WTC11 (cell line): ENCODE results near the gene SSU72. TPM values are rescaled to one million over a fixed set of nuclear protein-coding genes. Genes with fewer than 3 reads are reported as not detected.

ENCODE experiments used
- ATAC-seq: fragments of 200-7000 bp; cut with Tn5 transposase; 2 replicates; pipeline ENCODE4 v1.10.0; 2021; ENCODE audit warnings: mild to moderate bottlenecking, moderate library complexity
- CTCF ChIA-PET: fragments of 300-600 bp; sonication (Branson Sonifier 250); formaldehyde crosslinking; loops from one replicate; lab custom pipeline; 2021; ENCODE audit warnings: antibody characterized with exemption; lab: Charles Lee
- POLR2A ChIA-PET: fragments of 350-600 bp; sonication (Branson Sonifier 250); formaldehyde crosslinking; loops from one replicate; lab custom pipeline; 2021; ENCODE audit warnings: antibody characterized with exemption; lab: Charles Lee
- DNase-seq: peaks from one replicate; pipeline ENCODE4 v3.0.0; 2021; ENCODE audit warnings: low spot score
- H3K27ac Mint-ChIP-seq: 2 replicates; pipeline ENCODE4 v1.8.0; 2021; ENCODE audit warnings: mixed read lengths
- H3K27me3 Mint-ChIP-seq: 2 replicates; pipeline ENCODE4 v1.8.0; 2021; ENCODE audit warnings: low read depth, mild to moderate bottlenecking, moderate library complexity, mixed read lengths
- H3K36me3 Mint-ChIP-seq: 2 replicates; pipeline ENCODE4 v1.8.0; 2021; ENCODE audit warnings: mixed read lengths
- H3K4me1 Mint-ChIP-seq: 2 replicates; pipeline ENCODE4 v1.8.0; 2022; ENCODE audit warnings: mixed read lengths
- H3K4me3 Mint-ChIP-seq: 2 replicates; pipeline ENCODE4 v1.8.0; 2021; ENCODE audit warnings: mild to moderate bottlenecking, moderate library complexity, mixed read lengths
- H3K9me3 Mint-ChIP-seq: 2 replicates; pipeline ENCODE4 v1.8.0; 2021; ENCODE audit warnings: mixed read lengths
- CREM ChIP-seq: sonication (generic); formaldehyde crosslinking; IDR thresholded peaks from 2 replicates; pipeline ENCODE4 v1.8.1; 2022; ENCODE audit warnings: mild to moderate bottlenecking, missing genetic modification reagents, moderate library complexity
- EMX1 ChIP-seq: fragments of 250-450 bp; sonication (Bioruptor Pico); IDR thresholded peaks from 2 replicates; pipeline ENCODE4 v1.8.0; 2021; ENCODE audit warnings: mild to moderate bottlenecking
- KAT7 ChIP-seq: sonication (generic); formaldehyde crosslinking; IDR thresholded peaks from 2 replicates; pipeline ENCODE4 v1.8.1; 2023; ENCODE audit warnings: missing genetic modification reagents, mild to moderate bottlenecking, borderline replicate concordance
- NFYB ChIP-seq: sonication (generic); formaldehyde crosslinking; conservative IDR thresholded peaks from 2 replicates; pipeline ENCODE4 v1.8.0; 2022; ENCODE audit warnings: low read depth, missing genetic modification reagents
- SMAD3 ChIP-seq: sonication (generic); formaldehyde crosslinking; IDR thresholded peaks from 2 replicates; pipeline ENCODE4 v1.8.0; 2022; ENCODE audit warnings: missing genetic modification reagents, mild to moderate bottlenecking, borderline replicate concordance
- SP1 ChIP-seq: sonication (generic); formaldehyde crosslinking; conservative IDR thresholded peaks from 2 replicates; pipeline ENCODE4 v1.8.1; 2022; ENCODE audit warnings: missing genetic modification reagents
- ZNF138 ChIP-seq: sonication (generic); formaldehyde crosslinking; conservative IDR thresholded peaks from 2 replicates; pipeline ENCODE4 v1.8.1; 2022; ENCODE audit warnings: mild to moderate bottlenecking, moderate library complexity, missing genetic modification reagents
- total RNA-seq: library from RNA; stranded (reverse); gene quantifications from 3 replicates; pipeline ENCODE4 v1.2.3, GENCODE V29; 2021
- TF ChIP-seq, protein P1 (sequence below): sonication (generic); formaldehyde crosslinking; IDR thresholded peaks from 2 replicates; pipeline ENCODE4 v1.8.1; 2022; ENCODE audit warnings: missing genetic modification reagents, borderline replicate concordance
- TF ChIP-seq, protein P2 (sequence below): sonication (generic); formaldehyde crosslinking; IDR thresholded peaks from 2 replicates; pipeline ENCODE4 v1.8.0; 2022; ENCODE audit warnings: mild to moderate bottlenecking, missing genetic modification reagents
- TF ChIP-seq, protein P3 (sequence below): fragments of 250-450 bp; sonication (Bioruptor Pico); IDR thresholded peaks from 2 replicates; pipeline ENCODE4 v1.9.0; 2021; ENCODE audit warnings: mild to moderate bottlenecking
- TF ChIP-seq, protein P4 (sequence below): sonication (generic); formaldehyde crosslinking; IDR thresholded peaks from 2 replicates; pipeline ENCODE4 v1.8.0; 2023; ENCODE audit warnings: mild to moderate bottlenecking, missing genetic modification reagents
- TF ChIP-seq, protein P5 (sequence below): sonication (generic); formaldehyde crosslinking; IDR thresholded peaks from 2 replicates; pipeline ENCODE4 v1.8.1; 2022; ENCODE audit warnings: low read depth, missing genetic modification reagents, borderline replicate concordance
- TF ChIP-seq, protein P6 (sequence below): fragments of 250-450 bp; sonication (Bioruptor Pico); IDR thresholded peaks from 2 replicates; pipeline ENCODE4 v1.9.0; 2021; ENCODE audit warnings: moderate library complexity, mild to moderate bottlenecking, inconsistent platforms, borderline replicate concordance
- TF ChIP-seq, protein P7 (sequence below): fragments of 200-600 bp; IDR thresholded peaks from 2 replicates; pipeline ENCODE4 v1.8.0; 2022; ENCODE audit warnings: antibody characterized with exemption
- TF ChIP-seq, protein P8 (sequence below): sonication (generic); formaldehyde crosslinking; IDR thresholded peaks from 2 replicates; pipeline ENCODE4 v1.8.1; 2023; ENCODE audit warnings: mild to moderate bottlenecking, missing genetic modification reagents
- TF ChIP-seq, protein P9 (sequence below): sonication (generic); formaldehyde crosslinking; IDR thresholded peaks from 2 replicates; pipeline ENCODE4 v1.8.0; 2022; ENCODE audit warnings: mild to moderate bottlenecking, missing genetic modification reagents

SSU72 gene
- total RNA-seq, 1 experiment from 2014 or later: 158 TPM

DNA sequence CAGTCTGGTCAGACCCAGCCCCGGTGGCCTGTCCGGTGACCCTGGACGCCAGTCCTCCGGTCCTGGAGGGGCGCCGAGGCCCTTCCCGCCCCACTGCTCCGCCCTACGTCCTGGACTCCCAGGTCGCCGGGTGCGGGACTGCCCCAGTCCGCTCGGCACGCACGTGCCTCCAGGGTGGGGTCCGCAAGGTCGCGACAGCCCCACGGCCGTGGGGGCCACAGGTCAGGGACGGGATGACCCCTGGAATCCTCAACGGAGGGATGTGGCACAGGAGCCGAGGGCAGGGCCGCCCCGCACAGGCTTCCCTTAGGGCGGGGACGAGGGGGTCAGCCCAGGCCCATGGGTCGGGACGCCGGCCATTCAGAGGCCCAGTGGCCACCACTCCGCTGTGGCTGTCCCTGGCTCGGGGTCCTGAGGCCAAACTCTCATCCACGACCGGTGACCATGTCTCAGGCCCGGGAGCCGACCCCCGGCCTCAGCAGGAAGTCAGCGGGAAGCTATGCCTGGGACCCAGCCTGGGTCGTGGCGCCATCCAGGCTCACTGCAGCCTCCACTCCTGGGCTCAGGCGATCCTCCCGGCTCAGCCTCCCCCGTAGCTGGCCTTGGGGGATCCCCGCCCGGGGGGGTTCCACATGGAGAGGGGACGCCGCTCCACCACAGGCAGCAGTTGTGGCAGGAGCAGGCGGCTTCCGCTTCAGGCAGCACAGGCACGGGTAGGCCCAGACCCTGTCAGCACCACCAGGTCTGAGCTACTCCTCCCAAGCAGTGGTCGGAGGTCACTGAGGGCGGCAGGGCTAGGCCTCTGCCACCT lies 33.6 kb downstream of the SSU72 start (continued):
- TF ChIP-seq, protein P1, sequence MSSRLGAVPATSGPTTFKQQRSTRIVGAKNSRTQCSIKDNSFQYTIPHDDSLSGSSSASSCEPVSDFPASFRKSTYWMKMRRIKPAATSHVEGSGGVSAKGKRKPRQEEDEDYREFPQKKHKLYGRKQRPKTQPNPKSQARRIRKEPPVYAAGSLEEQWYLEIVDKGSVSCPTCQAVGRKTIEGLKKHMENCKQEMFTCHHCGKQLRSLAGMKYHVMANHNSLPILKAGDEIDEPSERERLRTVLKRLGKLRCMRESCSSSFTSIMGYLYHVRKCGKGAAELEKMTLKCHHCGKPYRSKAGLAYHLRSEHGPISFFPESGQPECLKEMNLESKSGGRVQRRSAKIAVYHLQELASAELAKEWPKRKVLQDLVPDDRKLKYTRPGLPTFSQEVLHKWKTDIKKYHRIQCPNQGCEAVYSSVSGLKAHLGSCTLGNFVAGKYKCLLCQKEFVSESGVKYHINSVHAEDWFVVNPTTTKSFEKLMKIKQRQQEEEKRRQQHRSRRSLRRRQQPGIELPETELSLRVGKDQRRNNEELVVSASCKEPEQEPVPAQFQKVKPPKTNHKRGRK (CRISPR knock-in tag): no peak
- no peak for TF ChIP-seq SP1 (CRISPR knock-in tag)
- TF ChIP-seq, protein P2, sequence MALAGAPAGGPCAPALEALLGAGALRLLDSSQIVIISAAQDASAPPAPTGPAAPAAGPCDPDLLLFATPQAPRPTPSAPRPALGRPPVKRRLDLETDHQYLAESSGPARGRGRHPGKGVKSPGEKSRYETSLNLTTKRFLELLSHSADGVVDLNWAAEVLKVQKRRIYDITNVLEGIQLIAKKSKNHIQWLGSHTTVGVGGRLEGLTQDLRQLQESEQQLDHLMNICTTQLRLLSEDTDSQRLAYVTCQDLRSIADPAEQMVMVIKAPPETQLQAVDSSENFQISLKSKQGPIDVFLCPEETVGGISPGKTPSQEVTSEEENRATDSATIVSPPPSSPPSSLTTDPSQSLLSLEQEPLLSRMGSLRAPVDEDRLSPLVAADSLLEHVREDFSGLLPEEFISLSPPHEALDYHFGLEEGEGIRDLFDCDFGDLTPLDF (CRISPR knock-in tag): peak; percentile 80; the same call in 1 of the 2 replicates

DNA sequence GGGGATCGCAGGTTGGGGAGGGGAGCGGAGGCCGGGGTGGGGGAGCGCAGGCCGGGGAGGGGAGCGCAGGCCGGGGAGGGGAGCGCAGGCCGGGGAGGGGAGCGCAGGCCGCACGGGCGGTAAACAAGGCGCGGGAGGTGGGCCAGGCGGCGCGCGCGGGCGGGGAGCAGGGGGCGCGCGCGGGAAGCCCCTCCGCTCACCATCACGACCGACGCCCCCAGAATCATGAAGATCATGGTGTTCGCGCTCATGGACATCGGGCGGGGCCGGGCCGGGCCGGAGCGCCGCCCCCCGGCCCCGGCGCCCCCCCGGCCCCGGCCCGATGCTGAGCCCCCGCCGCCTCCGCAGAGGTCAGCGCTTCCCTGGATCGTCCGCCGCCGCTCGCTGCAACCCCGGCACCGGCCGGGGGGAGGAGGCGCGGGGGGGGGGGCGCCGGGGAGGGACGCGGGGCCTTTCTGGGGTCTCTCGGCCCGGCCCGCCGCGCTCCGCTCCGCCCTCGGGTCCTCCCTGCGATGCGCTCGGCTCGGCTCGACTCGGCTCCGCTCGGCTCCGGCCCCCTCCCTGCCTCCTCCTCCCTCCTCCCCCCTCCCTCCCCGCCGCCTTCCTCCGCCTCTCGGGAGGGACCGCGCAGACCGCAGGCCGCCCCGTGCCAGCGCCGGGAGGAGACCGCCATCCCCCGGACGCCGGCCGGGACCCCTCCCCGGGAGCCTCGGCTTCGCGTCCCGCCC lies 34.4 kb downstream of the SSU72 start, which contains the start of gene TMEM240:
Gene TMEM240, minus strand, starts transcription at position 535 of the 728 bp plus-strand sequence. Its CDS starts 278 bp downstream, at position 257.
- peak within 1 kb of the TSS; percentile 71 for H3K4me3 Mint-ChIP-seq
- H3K27me3 Mint-ChIP-seq: no peaks in the 10 kb centered on the region
- H3K36me3 Mint-ChIP-seq: peaks cover 10% of the 10 kb centered on the region
- ATAC-seq (peak; percentile 79), DNase-seq (peak; percentile 88)
- ChIA-PET CTCF (interaction anchor here (0.6 to 1.6 kb wide), 3 partner anchors 11 to 248 kb away, joined by 3 to 11 read pairs (median 3); no protein-coding TSS in a partner anchor), POLR2A (no interaction called here)
- H3K9me3 Mint-ChIP-seq: no peaks in the 10 kb centered on the region
- H3K27ac Mint-ChIP-seq: no peak within 1 kb of the TSS
- peaks cover 3% of the 10 kb centered on the region; the same call in 1 of the 2 replicates for H3K4me1 Mint-ChIP-seq
- TF ChIP-seq CREM (CRISPR knock-in tag) (no peak), KAT7 (no peak), ZNF138 (no peak), SMAD3 (no peak), NFYB (CRISPR knock-in tag) (no peak), EMX1 (CRISPR knock-in tag) (no peak)
- TF ChIP-seq, protein P3, sequence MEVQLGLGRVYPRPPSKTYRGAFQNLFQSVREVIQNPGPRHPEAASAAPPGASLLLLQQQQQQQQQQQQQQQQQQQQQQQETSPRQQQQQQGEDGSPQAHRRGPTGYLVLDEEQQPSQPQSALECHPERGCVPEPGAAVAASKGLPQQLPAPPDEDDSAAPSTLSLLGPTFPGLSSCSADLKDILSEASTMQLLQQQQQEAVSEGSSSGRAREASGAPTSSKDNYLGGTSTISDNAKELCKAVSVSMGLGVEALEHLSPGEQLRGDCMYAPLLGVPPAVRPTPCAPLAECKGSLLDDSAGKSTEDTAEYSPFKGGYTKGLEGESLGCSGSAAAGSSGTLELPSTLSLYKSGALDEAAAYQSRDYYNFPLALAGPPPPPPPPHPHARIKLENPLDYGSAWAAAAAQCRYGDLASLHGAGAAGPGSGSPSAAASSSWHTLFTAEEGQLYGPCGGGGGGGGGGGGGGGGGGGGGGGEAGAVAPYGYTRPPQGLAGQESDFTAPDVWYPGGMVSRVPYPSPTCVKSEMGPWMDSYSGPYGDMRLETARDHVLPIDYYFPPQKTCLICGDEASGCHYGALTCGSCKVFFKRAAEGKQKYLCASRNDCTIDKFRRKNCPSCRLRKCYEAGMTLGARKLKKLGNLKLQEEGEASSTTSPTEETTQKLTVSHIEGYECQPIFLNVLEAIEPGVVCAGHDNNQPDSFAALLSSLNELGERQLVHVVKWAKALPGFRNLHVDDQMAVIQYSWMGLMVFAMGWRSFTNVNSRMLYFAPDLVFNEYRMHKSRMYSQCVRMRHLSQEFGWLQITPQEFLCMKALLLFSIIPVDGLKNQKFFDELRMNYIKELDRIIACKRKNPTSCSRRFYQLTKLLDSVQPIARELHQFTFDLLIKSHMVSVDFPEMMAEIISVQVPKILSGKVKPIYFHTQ (CRISPR knock-in tag): no peak
- TF ChIP-seq, protein P4, sequence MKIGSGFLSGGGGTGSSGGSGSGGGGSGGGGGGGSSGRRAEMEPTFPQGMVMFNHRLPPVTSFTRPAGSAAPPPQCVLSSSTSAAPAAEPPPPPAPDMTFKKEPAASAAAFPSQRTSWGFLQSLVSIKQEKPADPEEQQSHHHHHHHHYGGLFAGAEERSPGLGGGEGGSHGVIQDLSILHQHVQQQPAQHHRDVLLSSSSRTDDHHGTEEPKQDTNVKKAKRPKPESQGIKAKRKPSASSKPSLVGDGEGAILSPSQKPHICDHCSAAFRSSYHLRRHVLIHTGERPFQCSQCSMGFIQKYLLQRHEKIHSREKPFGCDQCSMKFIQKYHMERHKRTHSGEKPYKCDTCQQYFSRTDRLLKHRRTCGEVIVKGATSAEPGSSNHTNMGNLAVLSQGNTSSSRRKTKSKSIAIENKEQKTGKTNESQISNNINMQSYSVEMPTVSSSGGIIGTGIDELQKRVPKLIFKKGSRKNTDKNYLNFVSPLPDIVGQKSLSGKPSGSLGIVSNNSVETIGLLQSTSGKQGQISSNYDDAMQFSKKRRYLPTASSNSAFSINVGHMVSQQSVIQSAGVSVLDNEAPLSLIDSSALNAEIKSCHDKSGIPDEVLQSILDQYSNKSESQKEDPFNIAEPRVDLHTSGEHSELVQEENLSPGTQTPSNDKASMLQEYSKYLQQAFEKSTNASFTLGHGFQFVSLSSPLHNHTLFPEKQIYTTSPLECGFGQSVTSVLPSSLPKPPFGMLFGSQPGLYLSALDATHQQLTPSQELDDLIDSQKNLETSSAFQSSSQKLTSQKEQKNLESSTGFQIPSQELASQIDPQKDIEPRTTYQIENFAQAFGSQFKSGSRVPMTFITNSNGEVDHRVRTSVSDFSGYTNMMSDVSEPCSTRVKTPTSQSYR (CRISPR knock-in tag): no peak
- TF ChIP-seq, protein P5, sequence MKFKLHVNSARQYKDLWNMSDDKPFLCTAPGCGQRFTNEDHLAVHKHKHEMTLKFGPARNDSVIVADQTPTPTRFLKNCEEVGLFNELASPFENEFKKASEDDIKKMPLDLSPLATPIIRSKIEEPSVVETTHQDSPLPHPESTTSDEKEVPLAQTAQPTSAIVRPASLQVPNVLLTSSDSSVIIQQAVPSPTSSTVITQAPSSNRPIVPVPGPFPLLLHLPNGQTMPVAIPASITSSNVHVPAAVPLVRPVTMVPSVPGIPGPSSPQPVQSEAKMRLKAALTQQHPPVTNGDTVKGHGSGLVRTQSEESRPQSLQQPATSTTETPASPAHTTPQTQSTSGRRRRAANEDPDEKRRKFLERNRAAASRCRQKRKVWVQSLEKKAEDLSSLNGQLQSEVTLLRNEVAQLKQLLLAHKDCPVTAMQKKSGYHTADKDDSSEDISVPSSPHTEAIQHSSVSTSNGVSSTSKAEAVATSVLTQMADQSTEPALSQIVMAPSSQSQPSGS: no peak
- TF ChIP-seq, protein P6, sequence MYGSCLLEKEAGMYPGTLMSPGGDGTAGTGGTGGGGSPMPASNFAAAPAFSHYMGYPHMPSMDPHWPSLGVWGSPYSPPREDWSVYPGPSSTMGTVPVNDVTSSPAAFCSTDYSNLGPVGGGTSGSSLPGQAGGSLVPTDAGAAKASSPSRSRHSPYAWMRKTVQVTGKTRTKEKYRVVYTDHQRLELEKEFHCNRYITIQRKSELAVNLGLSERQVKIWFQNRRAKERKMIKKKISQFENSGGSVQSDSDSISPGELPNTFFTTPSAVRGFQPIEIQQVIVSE: no peak
- TF ChIP-seq, protein P7, sequence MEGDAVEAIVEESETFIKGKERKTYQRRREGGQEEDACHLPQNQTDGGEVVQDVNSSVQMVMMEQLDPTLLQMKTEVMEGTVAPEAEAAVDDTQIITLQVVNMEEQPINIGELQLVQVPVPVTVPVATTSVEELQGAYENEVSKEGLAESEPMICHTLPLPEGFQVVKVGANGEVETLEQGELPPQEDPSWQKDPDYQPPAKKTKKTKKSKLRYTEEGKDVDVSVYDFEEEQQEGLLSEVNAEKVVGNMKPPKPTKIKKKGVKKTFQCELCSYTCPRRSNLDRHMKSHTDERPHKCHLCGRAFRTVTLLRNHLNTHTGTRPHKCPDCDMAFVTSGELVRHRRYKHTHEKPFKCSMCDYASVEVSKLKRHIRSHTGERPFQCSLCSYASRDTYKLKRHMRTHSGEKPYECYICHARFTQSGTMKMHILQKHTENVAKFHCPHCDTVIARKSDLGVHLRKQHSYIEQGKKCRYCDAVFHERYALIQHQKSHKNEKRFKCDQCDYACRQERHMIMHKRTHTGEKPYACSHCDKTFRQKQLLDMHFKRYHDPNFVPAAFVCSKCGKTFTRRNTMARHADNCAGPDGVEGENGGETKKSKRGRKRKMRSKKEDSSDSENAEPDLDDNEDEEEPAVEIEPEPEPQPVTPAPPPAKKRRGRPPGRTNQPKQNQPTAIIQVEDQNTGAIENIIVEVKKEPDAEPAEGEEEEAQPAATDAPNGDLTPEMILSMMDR: no peak
- TF ChIP-seq, protein P8, sequence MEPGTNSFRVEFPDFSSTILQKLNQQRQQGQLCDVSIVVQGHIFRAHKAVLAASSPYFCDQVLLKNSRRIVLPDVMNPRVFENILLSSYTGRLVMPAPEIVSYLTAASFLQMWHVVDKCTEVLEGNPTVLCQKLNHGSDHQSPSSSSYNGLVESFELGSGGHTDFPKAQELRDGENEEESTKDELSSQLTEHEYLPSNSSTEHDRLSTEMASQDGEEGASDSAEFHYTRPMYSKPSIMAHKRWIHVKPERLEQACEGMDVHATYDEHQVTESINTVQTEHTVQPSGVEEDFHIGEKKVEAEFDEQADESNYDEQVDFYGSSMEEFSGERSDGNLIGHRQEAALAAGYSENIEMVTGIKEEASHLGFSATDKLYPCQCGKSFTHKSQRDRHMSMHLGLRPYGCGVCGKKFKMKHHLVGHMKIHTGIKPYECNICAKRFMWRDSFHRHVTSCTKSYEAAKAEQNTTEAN: no peak
- TF ChIP-seq, protein P9, sequence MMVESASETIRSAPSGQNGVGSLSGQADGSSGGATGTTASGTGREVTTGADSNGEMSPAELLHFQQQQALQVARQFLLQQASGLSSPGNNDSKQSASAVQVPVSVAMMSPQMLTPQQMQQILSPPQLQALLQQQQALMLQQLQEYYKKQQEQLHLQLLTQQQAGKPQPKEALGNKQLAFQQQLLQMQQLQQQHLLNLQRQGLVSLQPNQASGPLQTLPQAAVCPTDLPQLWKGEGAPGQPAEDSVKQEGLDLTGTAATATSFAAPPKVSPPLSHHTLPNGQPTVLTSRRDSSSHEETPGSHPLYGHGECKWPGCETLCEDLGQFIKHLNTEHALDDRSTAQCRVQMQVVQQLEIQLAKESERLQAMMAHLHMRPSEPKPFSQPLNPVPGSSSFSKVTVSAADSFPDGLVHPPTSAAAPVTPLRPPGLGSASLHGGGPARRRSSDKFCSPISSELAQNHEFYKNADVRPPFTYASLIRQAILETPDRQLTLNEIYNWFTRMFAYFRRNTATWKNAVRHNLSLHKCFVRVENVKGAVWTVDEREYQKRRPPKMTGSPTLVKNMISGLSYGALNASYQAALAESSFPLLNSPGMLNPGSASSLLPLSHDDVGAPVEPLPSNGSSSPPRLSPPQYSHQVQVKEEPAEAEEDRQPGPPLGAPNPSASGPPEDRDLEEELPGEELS: no peak
